Thyroid gland (tissue), 4 donors: ENCODE measurements around the gene SMIM35. TPM values are rescaled to one million over a fixed set of nuclear protein-coding genes. Genes with fewer than 3 reads are reported as not detected.

Experiments
- DNase-seq, 2 donors: peaks; one replicate each; pipeline ENCODE4 v3.0.0-alpha.2; 2019
- H3K27ac ChIP-seq, 3 donors: fragments of 200-600 bp; sonication (generic); 1 replicate in 2 of 3; 2 replicates in 1 of 3; pipeline ENCODE4 v1.5.1; 2016 to 2019; ENCODE audit warnings: mild to moderate bottlenecking in 1 of 3, moderate library complexity in 1 of 3
- H3K27me3 ChIP-seq: fragments of 200-600 bp; sonication (generic); one replicate; pipeline ENCODE4 v1.5.1; 2019
- H3K36me3 ChIP-seq, 2 donors: fragments of 200-600 bp; sonication (generic); one replicate each; pipeline ENCODE4 v1.5.1; 2016 to 2019
- H3K4me1 ChIP-seq, 2 donors: fragments of 200-600 bp; sonication (generic); one replicate each; pipeline ENCODE4 v1.5.1; 2017 to 2019
- H3K4me3 ChIP-seq, 3 donors: fragments of 200-600 bp; sonication (generic); replicated peaks in 1 of 3; 1 replicate in 2 of 3; 2 replicates in 1 of 3; pipeline ENCODE4 v1.5.1; 2016; ENCODE audit warnings: mild to moderate bottlenecking in 1 of 3
- H3K9me3 ChIP-seq: fragments of 200-600 bp; sonication (generic); one replicate; pipeline ENCODE4 v1.5.1; 2017
- CTCF ChIP-seq, 6 experiments: fragments of 200-600 bp in 3 of 6; fragments of 450-650 bp in 3 of 6; sonication (generic) in 3 of 6; IDR thresholded peaks; one replicate each; pipeline ENCODE4 v1.5.1; 2016 to 2019; ENCODE audit warnings: antibody characterized with exemption in 6 of 6, mild to moderate bottlenecking in 2 of 6, inconsistent platforms in 1 of 6, moderate library complexity in 1 of 6
- POLR2A ChIP-seq, 2 donors: fragments of 450-650 bp; IDR thresholded peaks; one replicate each; pipeline ENCODE4 v1.6.1; 2017; ENCODE audit warnings: antibody characterized with exemption in 2 of 2, mild to moderate bottlenecking in 2 of 2, moderate library complexity in 1 of 2
- WGBS, 2 donors: methylation state at CpG; one replicate each; pipeline ENCODE4 v1.1.5; 2017; 5-methylcytosine and 5-hydroxymethylcytosine counted together
- intact Hi-C: fragments of 100-400 bp; cut with DNase I; formaldehyde crosslinking; loops from one replicate; pipeline ENCODE4 v1.15.1; 2023
- total RNA-seq, 4 donors: library from RNA; depleted of rRNA; stranded (reverse); fragments of >200 nt; gene quantifications; one replicate each; pipeline ENCODE4 v1.2.3, GENCODE V29; 2016

SMIM35 gene
- total RNA-seq, 4 donors from 2014 or later, result not detected

DNA sequence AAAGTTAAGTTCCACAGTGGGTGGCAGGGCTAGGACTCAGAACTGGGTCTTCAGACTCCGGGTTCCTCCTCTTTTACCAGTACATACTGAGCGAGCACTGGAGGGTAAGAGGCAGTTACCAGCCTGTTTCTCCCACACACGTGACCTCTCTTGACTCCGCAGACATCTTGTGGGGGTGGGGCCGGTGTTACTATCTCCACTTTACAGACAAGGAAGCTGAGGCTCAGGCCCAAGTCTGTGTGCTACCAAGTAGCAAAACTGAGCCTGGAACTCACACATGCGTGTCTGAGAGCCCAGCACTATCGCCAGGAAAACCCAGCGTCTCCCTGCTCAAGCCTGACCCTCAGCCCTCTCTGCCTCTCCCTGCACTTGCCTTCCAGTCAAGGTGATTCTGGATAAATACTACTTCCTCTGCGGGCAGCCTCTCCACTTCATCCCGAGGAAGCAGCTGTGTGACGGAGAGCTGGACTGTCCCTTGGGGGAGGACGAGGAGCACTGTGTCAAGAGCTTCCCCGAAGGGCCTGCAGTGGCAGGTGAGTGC lies 16.0 kb upstream of the SMIM35 start:
- intact Hi-C loops, result no loop called here
- no peak overlapping the region for H3K27ac ChIP-seq

DNA sequence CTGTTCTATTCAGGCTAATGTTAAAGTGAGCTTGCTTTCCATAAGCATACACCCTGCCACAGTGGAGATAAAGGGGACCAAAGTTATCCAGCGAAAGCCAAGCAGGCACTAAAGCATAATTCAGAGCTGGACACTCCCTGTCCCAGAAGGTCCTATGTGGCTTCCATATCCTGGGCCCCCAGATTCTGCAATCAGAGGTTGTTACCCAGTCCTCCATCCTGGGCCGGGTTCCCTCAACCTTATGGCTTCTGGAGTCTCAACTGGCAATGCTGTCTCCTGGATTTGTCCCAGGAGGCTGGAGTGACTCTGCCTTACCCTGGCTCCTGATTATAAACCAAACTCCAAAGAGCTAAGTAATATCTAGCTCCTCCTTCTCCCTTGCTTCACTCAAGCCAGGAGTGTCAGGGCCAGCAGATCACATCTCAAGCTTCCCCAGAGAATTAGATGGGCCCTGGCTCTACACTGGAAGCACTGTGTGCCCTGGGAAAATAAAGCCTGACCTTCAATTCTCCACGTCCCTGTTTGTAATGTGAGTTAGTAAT lies 14.0 kb upstream of the SMIM35 start:
- intact Hi-C loops, result no loop called here
- TF ChIP-seq POLR2A (IDR thresholded peaks at IDR 0.05), result no peak
- Histone ChIP-seq H3K27ac (no peak overlapping the region), H3K4me1 (peaks cover 4 to 27% of the 10 kb centered on the region in 2 donors), H3K36me3 (no peaks in the 10 kb centered on the region), H3K9me3 (no peaks in the 10 kb centered on the region), H3K4me3 (no peak overlapping the region), H3K27me3 (no peaks in the 10 kb centered on the region)
- DNase-seq, result no peak
- WGBS, 2 donors, result 73 to 80% methylated on average over 3 of the region's 3 CpGs

More for the DNA sequence above, 16.0 kb upstream of the SMIM35 start:
- Histone ChIP-seq H3K36me3 (no peaks in the 10 kb centered on the region), H3K4me3 (no peak overlapping the region), H3K27me3 (no peaks in the 10 kb centered on the region), H3K9me3 (no peaks in the 10 kb centered on the region), H3K4me1 (peaks cover 4 to 21% of the 10 kb centered on the region in 2 donors)
- DNase-seq, result peak; percentile 28 to 43
- WGBS, 2 donors, result 50 to 54% methylated on average over 13 of the region's 13 CpGs
- TF ChIP-seq POLR2A (IDR thresholded peaks at IDR 0.05) (no peak), CTCF (IDR thresholded peaks at IDR 0.05) (no peak)

- Histone ChIP-seq H3K4me3 (no peak overlapping the region), H3K27ac (no peak overlapping the region), H3K4me1 (peaks cover 4 to 35% of the 10 kb centered on the region in 2 donors), H3K36me3 (no peaks in the 10 kb centered on the region), H3K27me3 (no peaks in the 10 kb centered on the region), H3K9me3 (no peaks in the 10 kb centered on the region)
- DNase-seq, result peak; percentile 24 to 57
- no peak for TF ChIP-seq POLR2A (IDR thresholded peaks at IDR 0.05)
- TF ChIP-seq CTCF (IDR thresholded peaks at IDR 0.05), result no peak
- intact Hi-C loops, result no loop called here
- 74 to 75% methylated on average over 7 to 10 of the region's 10 CpGs for WGBS, 2 donors
Observed at GRCh38 chr11:118099838-118100556, 13.2 kb upstream of the SMIM35 start.

DNA sequence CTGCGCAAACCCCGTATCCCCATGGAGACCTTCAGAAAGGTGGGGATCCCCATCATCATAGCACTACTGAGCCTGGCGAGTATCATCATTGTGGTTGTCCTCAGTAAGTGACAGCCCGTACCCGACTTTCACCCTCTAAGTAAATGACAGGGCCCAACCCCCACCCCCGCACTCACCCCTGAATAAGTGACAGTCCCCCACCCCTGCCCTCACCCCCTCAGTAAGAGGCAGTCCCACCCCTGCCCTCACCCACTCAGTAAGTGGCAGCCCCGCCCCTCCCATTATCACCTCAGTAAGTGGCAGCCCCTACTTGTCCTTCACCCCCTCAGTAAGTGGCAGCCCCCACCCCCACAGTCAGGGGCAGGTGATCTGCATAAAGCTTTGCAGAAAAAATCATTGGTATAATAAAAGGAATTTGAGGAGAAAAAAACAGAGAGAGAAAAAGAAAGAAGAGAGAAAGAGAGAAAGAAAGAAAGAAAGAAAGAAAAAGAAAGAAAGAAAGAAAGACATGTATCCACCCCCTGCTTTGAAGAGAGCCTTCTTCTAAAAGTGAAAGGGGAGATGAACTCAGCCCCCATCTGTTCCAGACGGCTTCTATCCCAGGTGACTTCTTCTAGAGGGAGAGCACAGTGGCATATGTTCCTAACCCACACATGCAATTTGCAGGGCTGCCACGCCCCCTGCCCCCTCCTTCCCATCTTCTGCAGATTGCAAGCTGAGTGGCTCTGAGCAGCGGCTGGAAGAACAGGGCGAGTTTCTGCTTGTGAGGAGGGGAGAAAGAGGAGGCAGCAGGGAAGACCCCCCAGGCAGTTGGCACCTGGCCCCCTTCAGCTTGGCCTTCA lies 12.5 kb upstream of the SMIM35 start:
- H3K4me3 ChIP-seq, result no peak overlapping the region
- H3K27ac ChIP-seq, result no peak overlapping the region
- WGBS, 2 donors, result 58 to 71% methylated on average over 8 to 11 of the region's 11 CpGs
- peak; percentile 13 to 27 for DNase-seq
- peaks cover 4 to 35% of the 10 kb centered on the region in 2 donors for H3K4me1 ChIP-seq
- H3K9me3 ChIP-seq, result no peaks in the 10 kb centered on the region
- H3K27me3 ChIP-seq, result no peaks in the 10 kb centered on the region
- no peaks in the 10 kb centered on the region for H3K36me3 ChIP-seq
- no peak for TF ChIP-seq CTCF (IDR thresholded peaks at IDR 0.05)
- no peak for TF ChIP-seq POLR2A (IDR thresholded peaks at IDR 0.05)
- intact Hi-C loops, result no loop called here

DNA sequence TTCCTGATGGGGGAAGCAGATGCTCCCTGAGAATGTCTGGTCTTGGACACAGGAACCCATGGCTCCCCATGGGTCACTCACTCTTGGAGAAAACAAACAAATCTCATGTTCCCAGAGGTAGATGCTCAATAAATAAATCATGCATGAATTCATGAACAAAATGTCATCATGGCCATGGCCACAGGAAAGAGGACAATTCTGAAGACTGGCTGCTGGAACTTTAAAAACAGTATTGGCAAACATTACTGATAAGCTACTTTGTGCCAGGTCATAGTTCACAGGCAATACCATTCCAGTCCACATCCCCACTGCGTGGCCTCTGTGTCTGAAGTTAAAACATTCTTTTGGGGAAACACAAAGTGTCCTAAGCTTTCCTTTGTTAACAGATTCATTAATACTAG lies 9.2 kb upstream of the SMIM35 start:
- H3K9me3 ChIP-seq, result no peaks in the 10 kb centered on the region
- no peak for DNase-seq
- intact Hi-C loops, result no loop called here
- no peaks in the 10 kb centered on the region for H3K36me3 ChIP-seq
- H3K4me3 ChIP-seq, result no peak overlapping the region
- no peaks in the 10 kb centered on the region for H3K27me3 ChIP-seq
- WGBS, 2 donors, result 50% methylated on average over 1 of the region's 1 CpG
- peaks cover 4 to 26% of the 10 kb centered on the region in 2 donors for H3K4me1 ChIP-seq
- TF ChIP-seq CTCF (IDR thresholded peaks at IDR 0.05) (no peak), POLR2A (IDR thresholded peaks at IDR 0.05) (no peak)
- H3K27ac ChIP-seq, result peak overlapping the region in 1 of 3 donors; percentile 10
